Loucy (cell line): ENCODE measurements around the gene NNAT.

Experiments
- H2AFZ ChIP-seq: fragments of 200-600 bp; sonication (generic); 2 replicates; pipeline ENCODE4 v1.6.0; 2016; ENCODE audit warnings: antibody characterized with exemption, mild to moderate bottlenecking, low read length, moderate library complexity
- H3F3A ChIP-seq: fragments of 200-600 bp; 2 replicates; pipeline ENCODE4 v1.6.0; 2016; ENCODE audit warnings: antibody characterized with exemption, low read depth, mild to moderate bottlenecking
- H3K27me3 ChIP-seq: fragments of 200-600 bp; sonication (generic); 2 replicates; pipeline ENCODE4 v1.6.1; 2014; ENCODE audit warnings: low read length, mild to moderate bottlenecking; ENCODE audit not compliant: insufficient read depth, poor library complexity, severe bottlenecking
- H3K36me3 ChIP-seq: fragments of 200-600 bp; sonication (generic); 2 replicates; pipeline ENCODE4 v1.6.1; 2016; ENCODE audit warnings: low read length; ENCODE audit not compliant: insufficient read depth
- H3K4me1 ChIP-seq: fragments of 200-600 bp; sonication (generic); 2 replicates; pipeline ENCODE4 v1.5.1; 2014; ENCODE audit warnings: low read length, mild to moderate bottlenecking; ENCODE audit not compliant: insufficient read depth, poor library complexity, severe bottlenecking
- H3K4me2 ChIP-seq: fragments of 200-600 bp; sonication (generic); 2 replicates; pipeline ENCODE4 v1.6.0; 2014; ENCODE audit warnings: antibody characterized with exemption, low read length, low read depth, mild to moderate bottlenecking; ENCODE audit not compliant: poor library complexity, severe bottlenecking
- H3K4me3 ChIP-seq: fragments of 200-600 bp; sonication (generic); 2 replicates; pipeline ENCODE4 v1.5.1; 2014; ENCODE audit warnings: low read length, mild to moderate bottlenecking, mixed read lengths; ENCODE audit not compliant: poor library complexity, severe bottlenecking
- H3K79me2 ChIP-seq: fragments of 200-600 bp; sonication (generic); 2 replicates; pipeline ENCODE4 v1.6.1; 2014; ENCODE audit warnings: low read length; ENCODE audit not compliant: insufficient read depth
- H3K9ac ChIP-seq: fragments of 200-600 bp; sonication (generic); 2 replicates; pipeline ENCODE4 v1.6.0; 2014; ENCODE audit warnings: mild to moderate bottlenecking, low read depth, low read length, moderate library complexity; ENCODE audit not compliant: poor library complexity, severe bottlenecking
- H3K9me2 ChIP-seq: fragments of 200-600 bp; sonication (generic); replicated peaks from 2 replicates; pipeline ENCODE4 v1.6.1; 2016; ENCODE audit warnings: low read depth, low read length, mixed read lengths
- H3K9me3 ChIP-seq: fragments of 200-600 bp; sonication (generic); 2 replicates; pipeline ENCODE4 v1.6.1; 2014; ENCODE audit warnings: mild to moderate bottlenecking, antibody characterized with exemption, low read length, low read depth; ENCODE audit not compliant: insufficient read depth
- H4K20me1 ChIP-seq: fragments of 200-600 bp; sonication (generic); 2 replicates; pipeline ENCODE4 v1.6.0; 2014; ENCODE audit warnings: antibody characterized with exemption, low read length, mild to moderate bottlenecking; ENCODE audit not compliant: insufficient read depth, poor library complexity, severe bottlenecking
- CTCF ChIP-seq: fragments of 200-600 bp; sonication (generic); conservative IDR thresholded peaks from 2 replicates; pipeline ENCODE4 v1.5.1; 2014; ENCODE audit warnings: mild to moderate bottlenecking, antibody characterized with exemption, low read length
- EZH2phosphoT487 ChIP-seq: fragments of 200-600 bp; IDR thresholded peaks from 2 replicates; pipeline ENCODE4 v1.6.1; 2018; ENCODE audit warnings: antibody characterized with exemption, mild to moderate bottlenecking, moderate library complexity, borderline replicate concordance

The NNAT gene

GRCh38 chr20:37562695-37563480 lies 41.8 kb downstream of the NNAT start:
- Histone ChIP-seq H3K4me2 (no peak overlapping the region), H3K36me3 (no peaks in the 10 kb centered on the region), H3K9me2 (no peaks in the 10 kb centered on the region), H4K20me1 (no peaks in the 10 kb centered on the region), H3K4me3 (no peak overlapping the region), H3K79me2 (no peaks in the 10 kb centered on the region), H3K27me3 (no peaks in the 10 kb centered on the region), H3F3A (no peaks in the 10 kb centered on the region), H2AFZ (no peak overlapping the region), H3K9ac (no peak overlapping the region), H3K9me3 (no peaks in the 10 kb centered on the region), H3K4me1 (peaks cover 9% of the 10 kb centered on the region)
- TF ChIP-seq CTCF, result no peak
- no peak for TF ChIP-seq EZH2phosphoT487

GRCh38 chr20:37564016-37564387 lies 43.0 kb downstream of the NNAT start:
- Histone ChIP-seq H4K20me1 (no peaks in the 10 kb centered on the region), H3K36me3 (no peaks in the 10 kb centered on the region), H3K9me2 (no peaks in the 10 kb centered on the region), H3K9ac (no peak overlapping the region), H3K9me3 (no peaks in the 10 kb centered on the region), H3K4me2 (peak overlapping the region; percentile 53), H3K79me2 (no peaks in the 10 kb centered on the region), H2AFZ (no peak overlapping the region; the same call in 1 of the 2 replicates), H3K4me3 (no peak overlapping the region), H3K4me1 (peaks cover 12% of the 10 kb centered on the region), H3F3A (no peaks in the 10 kb centered on the region), H3K27me3 (no peaks in the 10 kb centered on the region)
- TF ChIP-seq CTCF (no peak), EZH2phosphoT487 (no peak)

- Histone ChIP-seq H3K9me2 (no peaks in the 10 kb centered on the region), H3K27me3 (no peaks in the 10 kb centered on the region), H3K79me2 (no peaks in the 10 kb centered on the region), H2AFZ (no peak overlapping the region; the same call in 1 of the 2 replicates), H3K4me3 (no peak overlapping the region), H3K9me3 (no peaks in the 10 kb centered on the region), H3F3A (no peaks in the 10 kb centered on the region), H3K9ac (no peak overlapping the region), H3K36me3 (no peaks in the 10 kb centered on the region), H3K4me2 (peak overlapping the region; percentile 53), H4K20me1 (no peaks in the 10 kb centered on the region), H3K4me1 (peaks cover 12% of the 10 kb centered on the region)
- no peak for TF ChIP-seq EZH2phosphoT487
- peak; percentile 83 for TF ChIP-seq CTCF
Observed at GRCh38 chr20:37564388-37565133, 43.5 kb downstream of the NNAT start.
